CD4-positive, alpha-beta T cell treated with Interferon gamma for 1 hour (primary cell): ENCODE data around the gene CTNNB1.

ENCODE experiments used
- DNase-seq: peaks from one replicate; pipeline ENCODE4 v3.0.0-alpha.2; 2020

The CTNNB1 gene

GRCh38 chr3:41220906-41221677 is 21.8 kb downstream of the CTNNB1 start:
- no peak for DNase-seq

GRCh38 chr3:41222012-41222411 is 22.7 kb downstream of the CTNNB1 start:
- no peak for DNase-seq

- no peak for DNase-seq
Observed at GRCh38 chr3:41222501-41222900, 23.2 kb downstream of the CTNNB1 start.

GRCh38 chr3:41223078-41223477 is 23.8 kb downstream of the CTNNB1 start:
- no peak for DNase-seq

GRCh38 chr3:41223691-41224090 is 24.4 kb downstream of the CTNNB1 start:
- no peak for DNase-seq

GRCh38 chr3:41224120-41224806 is 25.0 kb downstream of the CTNNB1 start:
- no peak for DNase-seq

- DNase-seq, result no peak
Observed at GRCh38 chr3:41234823-41235721, 35.8 kb downstream of the CTNNB1 start.

GRCh38 chr3:41236228-41236627 is 36.9 kb downstream of the CTNNB1 start:
- DNase-seq, result no peak

- DNase-seq, result no peak
Observed at GRCh38 chr3:41237907-41238306, 38.6 kb downstream of the CTNNB1 start.

- DNase-seq, result no peak
Observed at GRCh38 chr3:41239587-41239986, 40.3 kb downstream of the CTNNB1 start.

- DNase-seq, result no peak
Observed at GRCh38 chr3:41241161-41241560, 41.9 kb downstream of the CTNNB1 start.

- DNase-seq, result no peak
Observed at GRCh38 chr3:41241800-41242571, 42.7 kb downstream of the CTNNB1 start.

GRCh38 chr3:41243183-41243582 is 43.9 kb downstream of the CTNNB1 start:
- DNase-seq, result no peak

GRCh38 chr3:41244620-41245336 is 45.5 kb downstream of the CTNNB1 start:
- no peak for DNase-seq

GRCh38 chr3:41247055-41248004 is 48.0 kb downstream of the CTNNB1 start:
- no peak for DNase-seq

GRCh38 chr3:41248525-41248924 is 49.2 kb downstream of the CTNNB1 start:
- DNase-seq, result no peak

- DNase-seq, result no peak
Observed at GRCh38 chr3:41249318-41249717, 50.0 kb downstream of the CTNNB1 start.

- no peak for DNase-seq
Observed at GRCh38 chr3:41250825-41251224, 51.5 kb downstream of the CTNNB1 start.

- DNase-seq, result no peak
Observed at GRCh38 chr3:41251593-41251992, 52.3 kb downstream of the CTNNB1 start.

- no peak for DNase-seq
Observed at GRCh38 chr3:41258239-41258800, 59.0 kb downstream of the CTNNB1 start.
